ENCODE results near the gene SLC35F6.

- TF ChIP-seq POLR2AphosphoS5 (IDR thresholded peaks at IDR 0.05; ENCODE audit: borderline replicate concordance, low read depth, low read length) (no peak), EZH2 (IDR thresholded peaks at IDR 0.05) (no peak)
These were observed 1.1 kb upstream of the SLC35F6 start for GRCh38 chr2:26763019-26763418.
